Stimulated activated CD8-positive, alpha-beta memory T cell treated with anti-CD3 and anti-CD28 coated beads, Interleukin-2, amount 100 ng/mL, for 1 hour (primary cell): Measurements from ENCODE around the gene CHD8.

ENCODE experiments used
- DNase-seq, 2 donors: peaks; one replicate each; pipeline ENCODE4 v3.0.0-alpha.2; 2020; ENCODE audit warnings: low read depth in 2 of 2

The CHD8 gene

DNA sequence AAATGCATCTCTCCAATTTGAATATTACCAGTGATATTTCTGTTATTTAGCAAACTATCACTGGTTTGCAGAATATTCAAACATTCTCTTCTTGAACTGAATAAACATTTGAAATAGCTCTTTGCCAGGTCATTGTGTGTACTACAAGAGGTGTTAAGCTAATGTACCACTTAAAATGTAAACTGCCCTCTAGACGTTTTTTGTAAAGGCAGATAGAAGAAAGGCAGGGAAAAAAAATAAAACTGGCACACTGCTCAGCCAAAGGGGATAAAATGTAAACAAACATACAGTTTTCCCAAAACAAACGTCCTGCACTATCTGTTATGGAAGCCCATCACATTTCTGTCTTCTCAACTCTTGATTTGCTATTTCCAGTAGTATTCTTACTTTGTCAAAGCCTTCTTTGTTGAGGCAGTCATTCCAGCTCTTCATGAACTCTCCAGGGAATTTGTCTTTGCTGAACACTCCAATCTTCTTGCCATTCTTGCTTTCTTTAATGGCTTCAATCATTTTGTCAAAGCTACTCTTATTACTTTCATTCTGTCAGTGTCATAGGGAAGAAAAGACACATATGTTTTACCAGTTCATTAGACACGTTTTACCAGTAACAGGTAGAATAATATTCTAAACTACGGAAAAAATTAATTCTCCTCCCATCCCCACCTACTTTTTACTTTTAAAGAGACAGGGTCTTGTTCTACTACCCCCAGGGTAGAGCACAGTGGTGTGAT lies 85.8 kb downstream of the CHD8 start:
- DNase-seq = no peak

DNA sequence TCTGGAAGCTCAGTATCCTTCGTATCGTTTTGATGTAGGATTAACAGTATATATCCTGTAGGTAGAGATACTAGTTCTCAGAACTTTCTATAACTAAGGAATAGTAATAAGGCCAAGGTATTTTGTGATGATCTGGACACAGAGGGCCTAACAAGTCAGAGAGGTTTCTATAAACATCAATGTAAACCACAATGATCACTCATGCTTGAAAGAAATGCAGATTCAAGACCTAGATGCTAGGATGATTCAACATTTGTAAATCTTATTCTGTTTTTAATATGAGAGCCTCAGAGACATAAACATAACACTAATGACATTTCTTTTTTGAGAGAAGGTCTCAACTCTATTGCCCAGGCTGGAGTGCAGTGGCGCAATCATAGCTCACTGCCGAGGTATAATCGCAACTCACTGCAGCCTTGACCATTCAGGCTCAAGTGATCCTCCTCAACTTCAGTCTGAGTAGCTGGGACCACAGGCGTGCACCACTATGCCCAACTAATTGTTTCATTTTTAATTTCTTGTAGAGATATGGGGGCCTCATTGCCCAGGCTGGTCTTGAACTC lies 88.3 kb downstream of the CHD8 start:
- no peak for DNase-seq

DNA sequence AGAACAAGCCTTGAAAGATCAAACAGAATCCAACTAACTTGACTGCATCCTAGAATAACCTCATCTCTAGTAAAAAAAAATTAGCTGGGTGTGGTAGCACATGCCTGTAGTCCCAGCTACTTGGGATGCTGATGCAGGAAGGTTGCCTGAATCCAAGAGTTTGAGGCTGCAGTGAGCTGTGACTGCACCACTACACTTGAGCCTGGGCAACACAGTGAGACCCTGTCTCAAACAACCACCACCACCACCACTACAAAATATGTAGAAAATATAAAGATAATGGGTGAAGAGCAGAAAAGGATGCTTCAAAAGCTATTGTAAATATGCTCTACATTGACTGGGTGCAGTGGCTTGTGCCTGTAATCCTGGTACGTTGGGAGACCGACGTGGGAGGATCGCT lies 99.4 kb downstream of the CHD8 start:
- DNase-seq = no peak

DNA sequence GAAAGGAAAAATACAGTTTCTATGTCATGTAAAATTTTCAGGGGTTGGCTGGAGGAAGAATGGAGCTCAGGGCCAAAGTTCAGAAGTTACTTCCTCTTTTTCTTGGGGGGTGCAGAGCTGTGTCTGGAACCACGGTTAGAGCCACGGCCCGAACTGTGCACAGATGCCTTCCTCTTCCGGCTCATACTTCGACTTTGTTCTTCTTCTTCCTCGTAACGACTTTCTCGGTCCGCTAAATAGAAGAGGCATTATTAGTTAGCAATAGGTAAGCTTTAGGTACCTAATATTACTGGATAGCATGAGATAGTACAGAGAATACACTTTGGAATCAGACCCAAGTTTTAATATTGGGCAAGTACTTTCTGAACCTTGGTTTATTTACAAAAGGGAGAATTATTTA lies 103.3 kb downstream of the CHD8 start:
- no peak for DNase-seq

DNA sequence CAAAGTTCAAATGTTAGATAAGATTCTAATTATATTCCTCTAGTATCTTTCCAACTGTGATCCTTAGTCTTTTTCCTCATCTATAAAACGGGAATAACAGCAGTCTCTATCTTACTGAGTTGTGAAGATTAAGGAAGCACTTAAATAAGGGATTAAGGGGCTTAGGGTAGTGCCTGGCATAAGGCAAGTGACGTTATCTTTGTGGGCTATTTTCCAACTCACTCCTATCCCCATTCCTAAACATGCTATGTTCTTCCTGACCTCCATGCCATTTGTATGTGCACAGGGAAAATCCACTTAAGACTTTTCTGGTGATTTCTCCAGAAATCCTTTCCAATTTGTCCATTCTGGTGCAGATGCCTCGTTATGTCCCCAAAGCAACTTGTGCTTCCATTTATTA lies 105.4 kb downstream of the CHD8 start:
- DNase-seq = no peak

DNA sequence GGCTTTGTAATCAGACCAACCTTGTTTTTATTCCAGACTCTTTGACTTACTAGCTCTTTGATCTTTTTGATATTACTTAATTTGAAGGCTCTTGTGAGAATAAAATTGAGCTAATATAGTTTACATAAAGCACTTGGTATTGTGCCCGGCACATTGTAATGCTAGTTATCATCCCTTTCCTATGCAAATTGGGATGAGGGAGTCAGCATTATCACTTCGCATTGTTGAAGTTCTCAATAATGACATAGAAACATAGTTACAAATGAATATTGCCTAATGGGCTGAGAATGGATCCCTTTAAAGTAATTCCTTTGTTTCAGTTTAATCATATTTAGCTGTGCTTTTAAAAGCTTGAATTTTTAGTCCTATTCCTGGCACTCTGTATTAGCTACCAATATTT lies 108.7 kb downstream of the CHD8 start:
- DNase-seq = no peak

DNA sequence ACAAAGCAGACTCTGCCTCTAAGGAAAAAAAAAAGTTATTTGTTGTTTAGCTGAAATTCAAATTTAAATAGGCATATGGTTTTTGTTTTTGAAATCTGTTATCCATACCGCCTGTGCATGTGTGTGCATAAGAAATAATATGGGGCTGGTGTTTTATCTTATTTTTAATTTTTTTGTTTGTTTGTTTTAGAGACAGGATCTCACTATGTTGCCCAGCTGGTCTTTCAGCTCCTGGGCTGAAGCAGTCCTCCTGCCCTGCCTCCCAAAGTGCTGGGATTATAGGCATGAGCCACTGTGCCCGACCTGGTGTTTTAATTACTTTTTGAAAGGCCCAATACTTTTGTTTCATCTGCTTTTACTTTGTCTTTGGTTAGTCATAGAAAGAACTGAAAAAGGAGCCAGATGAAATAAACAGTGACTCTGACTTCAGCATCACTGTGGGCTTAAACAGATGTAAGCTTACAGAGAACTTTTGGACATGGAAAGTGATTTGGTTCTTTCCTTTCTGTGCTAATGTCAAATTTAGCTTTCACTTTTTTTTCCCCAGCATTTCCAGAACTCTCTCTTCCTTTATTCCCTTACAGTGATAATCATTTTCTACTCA lies 109.3 kb downstream of the CHD8 start:
- no peak for DNase-seq

DNA sequence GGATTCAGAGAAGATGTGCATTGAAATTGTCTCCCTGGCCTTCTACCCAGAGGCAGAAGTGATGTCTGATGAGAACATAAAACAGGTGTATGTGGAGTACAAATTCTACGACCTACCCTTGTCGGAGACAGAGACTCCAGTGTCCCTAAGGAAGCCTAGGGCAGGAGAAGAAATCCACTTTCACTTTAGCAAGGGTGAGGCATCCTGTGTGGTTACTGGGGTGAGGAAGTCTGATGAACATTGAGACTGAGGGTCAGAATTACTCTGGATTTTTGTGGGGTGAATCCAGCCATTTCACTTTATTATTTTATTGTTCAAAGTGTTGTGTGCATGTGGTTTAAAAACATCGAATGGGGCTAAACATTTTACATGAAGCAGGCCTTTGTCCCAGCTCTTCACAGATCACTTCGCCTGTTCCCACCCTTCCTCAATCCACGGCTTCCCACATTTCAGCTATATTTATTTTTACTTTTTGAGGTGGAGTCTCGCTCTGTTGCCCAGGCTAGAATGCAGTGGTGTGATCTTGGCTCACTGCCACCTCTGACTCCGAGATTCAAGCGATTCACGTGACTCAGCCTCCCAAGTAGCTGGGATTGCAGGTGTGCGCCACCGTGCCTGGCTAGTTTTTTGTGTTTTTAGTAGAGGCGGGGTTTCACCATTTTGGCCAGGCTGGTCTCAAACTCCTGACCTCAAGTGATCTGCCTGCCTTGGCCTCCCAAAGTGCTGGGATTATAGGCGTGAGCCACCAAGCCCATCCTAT lies 112.7 kb downstream of the CHD8 start:
- DNase-seq = no peak
